K562 (cell line): ENCODE results near the gene WDFY2. TPM values are rescaled to one million over a fixed set of nuclear protein-coding genes. Genes with fewer than 3 reads are reported as not detected.
A peak's percentile ranks its signal among the peaks of the same experiment; 100 is the strongest.

Source experiments
- ADNP ChIP-seq: fragments of 200-800 bp; sonication (Bioruptor generic); IDR thresholded peaks from 2 replicates; pipeline ENCODE4 v1.6.1; 2016; ENCODE audit warnings: missing genetic modification characterization, missing compliant biosample characterization
- CHCHD3 ChIP-seq: fragments of 250-450 bp; sonication (Bioruptor Pico); IDR thresholded peaks from 2 replicates; pipeline ENCODE4 v2.1.2; 2022; ENCODE audit warnings: mild to moderate bottlenecking
- FOXA1 ChIP-seq: fragments of 450-650 bp; IDR thresholded peaks from 2 replicates; pipeline ENCODE4 v1.6.1; 2016; ENCODE audit warnings: mild to moderate bottlenecking, borderline replicate concordance
- FOXK2 ChIP-seq, 2 experiments: fragments of 450-650 bp; IDR thresholded peaks in 1 of 2; conservative IDR thresholded peaks in 1 of 2; 2 replicates each; pipeline ENCODE4 v1.6.1; 2016; ENCODE audit warnings: low read depth in 2 of 2, mild to moderate bottlenecking in 1 of 2
- ILK ChIP-seq: fragments of 450-650 bp; IDR thresholded peaks from 2 replicates; pipeline ENCODE4 v1.6.1; 2016; ENCODE audit warnings: missing genetic modification characterization, low read depth, mild to moderate bottlenecking, missing compliant biosample characterization, moderate library complexity, borderline replicate concordance
- JUN ChIP-seq, 2 experiments: sonication (generic) in 1 of 2; formaldehyde crosslinking in 1 of 2; IDR thresholded peaks; 2 replicates each; pipeline versions ENCODE4 v1.6.1 to v1.8.0; 2012 to 2022; ENCODE audit warnings: borderline replicate concordance in 2 of 2, mild to moderate bottlenecking in 2 of 2, improper control_type of control experiment in 1 of 2, low read depth in 1 of 2, low read length in 1 of 2, missing genetic modification reagents in 1 of 2
- PHF8 ChIP-seq: fragments of 200-600 bp; sonication (generic); IDR thresholded peaks from 2 replicates; pipeline ENCODE4 v1.6.1; 2012; ENCODE audit warnings: mixed run types, mild to moderate bottlenecking, inconsistent platforms, low read length, moderate library complexity, borderline replicate concordance
- POLR2G ChIP-seq: fragments of 200-400 bp; formaldehyde crosslinking; IDR thresholded peaks from 2 replicates; pipeline ENCODE4 v1.6.1; 2017; ENCODE audit warnings: low read depth, mild to moderate bottlenecking, antibody characterized with exemption, low read length, moderate library complexity
- RBM34 ChIP-seq: fragments of 200-400 bp; formaldehyde crosslinking; IDR thresholded peaks from 2 replicates; pipeline ENCODE4 v1.6.1; 2018; ENCODE audit warnings: low read length, borderline replicate concordance; ENCODE audit not compliant: insufficient read depth
- SMAD3 ChIP-seq: fragments of 450-650 bp; formaldehyde crosslinking; conservative IDR thresholded peaks from 2 replicates; pipeline ENCODE4 v1.4.0; 2020; ENCODE audit warnings: mild to moderate bottlenecking
- SRF ChIP-seq, 2 experiments: fragments of 250-450, 450-650 bp in 1 of 2; sonication (Bioruptor Pico) in 1 of 2; sonication (generic) in 1 of 2; formaldehyde crosslinking; IDR thresholded peaks; 2 replicates each; pipeline versions ENCODE4 v1.5.0 to v1.5.1; 2020 to 2022; ENCODE audit warnings: mild to moderate bottlenecking in 1 of 2, missing genetic modification reagents in 1 of 2
- ZNF140 ChIP-seq: fragments of 250-450 bp; sonication (Bioruptor Pico); IDR thresholded peaks from 2 replicates; pipeline ENCODE4 v1.8.0; 2021; ENCODE audit warnings: moderate library complexity, mild to moderate bottlenecking, inconsistent platforms
- ZNF23 ChIP-seq: fragments of 250-450 bp; sonication (Bioruptor Pico); IDR thresholded peaks from 2 replicates; pipeline ENCODE4 v1.4.0; 2020; ENCODE audit warnings: mild to moderate bottlenecking
- ZNF76 ChIP-seq: fragments of 250-450 bp; sonication (Bioruptor Pico); IDR thresholded peaks from 2 replicates; pipeline ENCODE4 v1.4.0; 2020; ENCODE audit warnings: mild to moderate bottlenecking, moderate library complexity, borderline replicate concordance
- polyA plus RNA-seq, 8 experiments: library from polyadenylated mRNA; depleted of rRNA in 4 of 8; stranded (reverse) in 5 of 8; unstranded in 3 of 8; fragments of >200 nt; fragmentation: Nextera tagmentation in 2 of 8; fragmentation: Illumina TruSeq in 1 of 8; extraction: Ambion mirVana in 2 of 8; extraction: Trizol in 1 of 8; gene quantifications; 2 replicates each; pipeline versions ENCODE4 v1.2.1 to v1.2.3, GENCODE V29; 2011 to 2014; ENCODE audit warnings: inconsistent platforms in 1 of 8, missing spikeins in 1 of 8
- total RNA-seq, 7 experiments: library from RNA; depleted of rRNA in 6 of 7; stranded (reverse); fragments of >200 nt in 6 of 7; fragmentation: Illumina TruSeq in 2 of 7; extraction: Trizol in 2 of 7; gene quantifications; 2 replicates each; pipeline versions ENCODE4 v1.2.1 to v1.2.3, GENCODE V29; 2011 to 2021; ENCODE audit warnings: low replicate concordance in 1 of 7
- TF ChIP-seq, protein P1 (sequence below): fragments of 250-450 bp; sonication (Bioruptor Pico); IDR thresholded peaks from 2 replicates; pipeline ENCODE4 v1.5.0; 2022; ENCODE audit warnings: mild to moderate bottlenecking
- TF ChIP-seq, protein P2 (sequence below): fragments of 450-650 bp; formaldehyde crosslinking; IDR thresholded peaks from 2 replicates; pipeline ENCODE4 v1.4.0; 2020; ENCODE audit warnings: mild to moderate bottlenecking, moderate library complexity
- TF ChIP-seq, protein P3 (sequence below), 2 experiments: fragments of 150-350 bp in 1 of 2; IDR thresholded peaks; 2 replicates each; pipeline ENCODE4 v1.6.1; 2012 to 2016; ENCODE audit warnings: low read depth in 2 of 2, low read length in 2 of 2, mild to moderate bottlenecking in 1 of 2, moderate library complexity in 1 of 2
- TF ChIP-seq, protein P4 (sequence below): fragments of 250-450 bp; sonication (Bioruptor Pico); IDR thresholded peaks from 2 replicates; pipeline ENCODE4 v1.5.0; 2021

The WDFY2 gene
- total and polyA plus RNA-seq, 9 of the 15 experiments (the other 6 are each of a cell fraction or from before 2014, with no cell fraction given): 0.66 to 6.4 (median 4.4) TPM

DNA sequence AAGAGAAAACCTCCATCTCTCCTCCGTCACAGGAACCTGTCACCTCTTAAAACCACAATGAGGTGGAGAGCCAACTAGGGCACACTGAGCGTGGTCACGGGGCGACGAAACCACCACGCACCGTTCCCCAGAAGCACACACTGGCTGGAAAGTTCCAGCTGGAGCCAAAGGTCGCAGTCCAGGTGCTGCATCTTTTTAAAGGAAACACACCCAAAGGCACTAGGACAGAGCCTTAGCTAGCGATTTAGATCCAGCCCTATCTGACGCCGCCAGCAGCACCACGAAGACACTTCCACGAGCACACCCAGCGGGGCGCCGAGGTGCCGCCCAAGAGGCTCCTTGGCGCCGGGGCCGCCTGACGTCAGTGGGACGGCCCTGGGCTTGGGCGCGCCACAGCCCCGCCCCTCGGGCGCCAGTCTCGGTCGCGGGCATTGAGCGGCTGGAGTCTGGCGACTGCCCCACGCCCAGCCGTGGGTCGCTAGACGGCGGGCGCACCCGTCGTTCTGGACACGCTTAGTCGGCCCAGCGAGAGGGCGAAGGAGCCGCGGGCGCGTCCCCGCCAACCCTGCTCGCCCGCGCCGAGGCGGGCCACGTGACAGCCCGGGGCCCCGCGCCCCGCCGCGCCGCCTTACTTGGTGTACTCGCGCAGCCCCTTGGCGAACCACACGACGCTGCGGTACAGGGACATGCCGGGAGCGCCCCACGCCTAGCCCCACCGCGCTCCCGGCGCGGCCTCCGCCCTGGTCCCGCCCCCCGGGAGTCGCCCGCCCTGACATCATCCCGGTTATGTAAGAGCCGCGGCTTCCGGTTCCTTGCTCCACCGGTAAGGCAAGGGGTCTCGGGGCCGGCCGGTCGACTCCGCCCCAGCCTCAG lies 219.4 kb downstream of the WDFY2 start, which contains the start of gene DHRS12 (continued):
- TF ChIP-seq ZNF76 (CRISPR knock-in tag): no peak
- no peak for TF ChIP-seq FOXK2 (conservative IDR thresholded peaks at IDR 0.05 in 1 of 2, IDR thresholded peaks at IDR 0.05 in 1 of 2; ENCODE audit: low read depth in 2 of 2)
- TF ChIP-seq SRF (CRISPR knock-in tag; IDR thresholded peaks at IDR 0.05): no peak
- no peak for TF ChIP-seq SMAD3 (CRISPR knock-in tag)
- TF ChIP-seq, protein P1, sequence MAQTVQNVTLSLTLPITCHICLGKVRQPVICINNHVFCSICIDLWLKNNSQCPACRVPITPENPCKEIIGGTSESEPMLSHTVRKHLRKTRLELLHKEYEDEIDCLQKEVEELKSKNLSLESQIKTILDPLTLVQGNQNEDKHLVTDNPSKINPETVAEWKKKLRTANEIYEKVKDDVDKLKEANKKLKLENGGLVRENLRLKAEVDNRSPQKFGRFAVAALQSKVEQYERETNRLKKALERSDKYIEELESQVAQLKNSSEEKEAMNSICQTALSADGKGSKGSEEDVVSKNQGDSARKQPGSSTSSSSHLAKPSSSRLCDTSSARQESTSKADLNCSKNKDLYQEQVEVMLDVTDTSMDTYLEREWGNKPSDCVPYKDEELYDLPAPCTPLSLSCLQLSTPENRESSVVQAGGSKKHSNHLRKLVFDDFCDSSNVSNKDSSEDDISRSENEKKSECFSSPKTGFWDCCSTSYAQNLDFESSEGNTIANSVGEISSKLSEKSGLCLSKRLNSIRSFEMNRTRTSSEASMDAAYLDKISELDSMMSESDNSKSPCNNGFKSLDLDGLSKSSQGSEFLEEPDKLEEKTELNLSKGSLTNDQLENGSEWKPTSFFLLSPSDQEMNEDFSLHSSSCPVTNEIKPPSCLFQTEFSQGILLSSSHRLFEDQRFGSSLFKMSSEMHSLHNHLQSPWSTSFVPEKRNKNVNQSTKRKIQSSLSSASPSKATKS (CRISPR knock-in tag): no peak
- TF ChIP-seq, protein P2, sequence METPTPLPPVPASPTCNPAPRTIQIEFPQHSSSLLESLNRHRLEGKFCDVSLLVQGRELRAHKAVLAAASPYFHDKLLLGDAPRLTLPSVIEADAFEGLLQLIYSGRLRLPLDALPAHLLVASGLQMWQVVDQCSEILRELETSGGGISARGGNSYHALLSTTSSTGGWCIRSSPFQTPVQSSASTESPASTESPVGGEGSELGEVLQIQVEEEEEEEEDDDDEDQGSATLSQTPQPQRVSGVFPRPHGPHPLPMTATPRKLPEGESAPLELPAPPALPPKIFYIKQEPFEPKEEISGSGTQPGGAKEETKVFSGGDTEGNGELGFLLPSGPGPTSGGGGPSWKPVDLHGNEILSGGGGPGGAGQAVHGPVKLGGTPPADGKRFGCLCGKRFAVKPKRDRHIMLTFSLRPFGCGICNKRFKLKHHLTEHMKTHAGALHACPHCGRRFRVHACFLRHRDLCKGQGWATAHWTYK (CRISPR knock-in tag): peak; percentile 63; the same call in 1 of the 2 replicates
- TF ChIP-seq, protein P3, sequence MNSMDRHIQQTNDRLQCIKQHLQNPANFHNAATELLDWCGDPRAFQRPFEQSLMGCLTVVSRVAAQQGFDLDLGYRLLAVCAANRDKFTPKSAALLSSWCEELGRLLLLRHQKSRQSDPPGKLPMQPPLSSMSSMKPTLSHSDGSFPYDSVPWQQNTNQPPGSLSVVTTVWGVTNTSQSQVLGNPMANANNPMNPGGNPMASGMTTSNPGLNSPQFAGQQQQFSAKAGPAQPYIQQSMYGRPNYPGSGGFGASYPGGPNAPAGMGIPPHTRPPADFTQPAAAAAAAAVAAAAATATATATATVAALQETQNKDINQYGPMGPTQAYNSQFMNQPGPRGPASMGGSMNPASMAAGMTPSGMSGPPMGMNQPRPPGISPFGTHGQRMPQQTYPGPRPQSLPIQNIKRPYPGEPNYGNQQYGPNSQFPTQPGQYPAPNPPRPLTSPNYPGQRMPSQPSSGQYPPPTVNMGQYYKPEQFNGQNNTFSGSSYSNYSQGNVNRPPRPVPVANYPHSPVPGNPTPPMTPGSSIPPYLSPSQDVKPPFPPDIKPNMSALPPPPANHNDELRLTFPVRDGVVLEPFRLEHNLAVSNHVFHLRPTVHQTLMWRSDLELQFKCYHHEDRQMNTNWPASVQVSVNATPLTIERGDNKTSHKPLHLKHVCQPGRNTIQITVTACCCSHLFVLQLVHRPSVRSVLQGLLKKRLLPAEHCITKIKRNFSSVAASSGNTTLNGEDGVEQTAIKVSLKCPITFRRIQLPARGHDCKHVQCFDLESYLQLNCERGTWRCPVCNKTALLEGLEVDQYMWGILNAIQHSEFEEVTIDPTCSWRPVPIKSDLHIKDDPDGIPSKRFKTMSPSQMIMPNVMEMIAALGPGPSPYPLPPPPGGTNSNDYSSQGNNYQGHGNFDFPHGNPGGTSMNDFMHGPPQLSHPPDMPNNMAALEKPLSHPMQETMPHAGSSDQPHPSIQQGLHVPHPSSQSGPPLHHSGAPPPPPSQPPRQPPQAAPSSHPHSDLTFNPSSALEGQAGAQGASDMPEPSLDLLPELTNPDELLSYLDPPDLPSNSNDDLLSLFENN (IDR thresholded peaks at IDR 0.05; ENCODE audit: low read depth in 2 of 2, low read length in 2 of 2): peak in 1 of 2 experiments; percentile 60; a peak in 2 of 4 replicates
- no peak for TF ChIP-seq RBM34
- TF ChIP-seq FOXA1: no peak
- TF ChIP-seq ZNF23 (CRISPR knock-in tag): no peak
- no peak for TF ChIP-seq ZNF140 (CRISPR knock-in tag)
- TF ChIP-seq ILK (tag): no peak
- peak; percentile 92; the same call in 1 of the 2 replicates for TF ChIP-seq PHF8
- no peak for TF ChIP-seq ADNP
- no peak for TF ChIP-seq CHCHD3
- TF ChIP-seq, protein P4, sequence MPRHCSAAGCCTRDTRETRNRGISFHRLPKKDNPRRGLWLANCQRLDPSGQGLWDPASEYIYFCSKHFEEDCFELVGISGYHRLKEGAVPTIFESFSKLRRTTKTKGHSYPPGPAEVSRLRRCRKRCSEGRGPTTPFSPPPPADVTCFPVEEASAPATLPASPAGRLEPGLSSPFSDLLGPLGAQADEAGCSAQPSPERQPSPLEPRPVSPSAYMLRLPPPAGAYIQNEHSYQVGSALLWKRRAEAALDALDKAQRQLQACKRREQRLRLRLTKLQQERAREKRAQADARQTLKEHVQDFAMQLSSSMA (CRISPR knock-in tag): no peak
- peak; percentile 92 for TF ChIP-seq POLR2G
- TF ChIP-seq JUN (IDR thresholded peaks at IDR 0.05; ENCODE audit: borderline replicate concordance, low read depth, low read length): no peak
- peak; percentile 17; the same call in 1 of the 2 replicates for TF ChIP-seq JUN (CRISPR knock-in tag; IDR thresholded peaks at IDR 0.05; ENCODE audit: borderline replicate concordance)
